Fibroblast of skin of right biceps (primary cell): ENCODE results near the gene DAAM2.
A peak's percentile ranks its signal among the peaks of the same experiment; 100 is the strongest.

ENCODE experiments used
- DNase-seq: peaks from one replicate; pipeline ENCODE4 v3.0.0-alpha.2; 2013

Gene DAAM2

GRCh38 chr6:39912446-39912845, 120.3 kb downstream of the DAAM2 start:
- no peak for DNase-seq

DNA sequence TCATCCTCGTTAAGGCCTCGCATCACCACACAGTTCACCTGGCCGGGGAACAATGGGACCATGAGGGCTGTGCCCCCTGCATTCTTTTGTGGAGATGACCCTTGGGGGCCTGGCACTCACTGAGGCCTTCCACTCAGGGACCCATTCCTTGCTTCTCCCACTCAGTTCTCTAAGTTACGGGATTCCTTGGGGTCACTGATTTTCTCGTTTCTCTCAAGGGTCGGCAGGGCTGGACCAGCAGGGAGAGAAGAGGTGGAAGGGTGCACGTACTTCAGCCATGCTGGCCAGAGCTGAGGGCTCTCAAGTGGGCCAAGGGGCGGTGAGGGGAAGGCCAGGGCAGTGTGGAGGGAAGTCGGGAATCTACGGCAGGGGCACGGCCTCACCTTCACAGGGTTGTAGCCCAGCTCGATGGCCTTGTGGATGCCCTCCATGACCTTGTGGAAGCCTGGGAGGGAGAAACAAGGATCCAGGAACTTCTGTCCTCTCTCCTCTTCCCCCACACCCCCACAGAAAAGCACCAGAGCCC, 121.3 kb downstream of the DAAM2 start:
- DNase-seq = no peak

DNA sequence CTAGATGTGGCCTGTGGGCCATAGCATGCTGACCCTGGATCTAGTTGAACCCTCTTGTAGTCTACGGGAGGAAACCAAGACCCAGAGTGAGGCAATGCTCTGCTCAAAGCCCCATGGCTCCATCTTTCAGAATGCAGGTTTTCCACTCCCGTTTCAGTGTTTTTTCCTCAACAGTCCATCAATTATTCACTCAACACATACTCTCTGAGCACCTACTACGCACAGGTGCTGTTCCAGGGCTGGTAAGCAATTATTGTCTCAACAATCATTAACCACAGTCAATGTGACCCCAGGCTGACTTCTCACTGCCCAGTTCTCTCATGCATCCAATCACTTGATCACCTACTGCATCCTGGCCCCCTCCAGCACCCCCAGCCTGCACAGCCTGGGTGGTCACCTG, 122.1 kb downstream of the DAAM2 start:
- no peak for DNase-seq

- no peak for DNase-seq
Observed at GRCh38 chr6:39915866-39916265, 123.7 kb downstream of the DAAM2 start.

DNA sequence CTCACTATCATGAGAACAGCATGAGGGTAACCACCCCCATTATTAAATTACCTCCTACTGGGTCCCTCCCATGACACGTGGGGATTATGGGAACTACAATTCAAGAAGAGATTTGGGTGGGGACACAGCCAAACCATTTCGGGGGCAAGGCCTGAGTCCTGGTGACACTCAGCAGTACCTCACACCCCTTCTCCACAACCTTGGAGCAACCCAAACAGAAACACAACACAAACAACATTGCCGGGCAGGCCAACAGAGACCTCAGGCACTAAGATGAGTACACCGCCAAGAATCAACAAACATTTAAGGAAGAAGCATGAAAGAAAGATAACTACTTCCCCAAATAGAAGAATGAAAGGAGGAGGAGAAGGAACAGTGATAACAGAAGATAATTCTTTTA, 125.2 kb downstream of the DAAM2 start:
- no peak for DNase-seq

DNA sequence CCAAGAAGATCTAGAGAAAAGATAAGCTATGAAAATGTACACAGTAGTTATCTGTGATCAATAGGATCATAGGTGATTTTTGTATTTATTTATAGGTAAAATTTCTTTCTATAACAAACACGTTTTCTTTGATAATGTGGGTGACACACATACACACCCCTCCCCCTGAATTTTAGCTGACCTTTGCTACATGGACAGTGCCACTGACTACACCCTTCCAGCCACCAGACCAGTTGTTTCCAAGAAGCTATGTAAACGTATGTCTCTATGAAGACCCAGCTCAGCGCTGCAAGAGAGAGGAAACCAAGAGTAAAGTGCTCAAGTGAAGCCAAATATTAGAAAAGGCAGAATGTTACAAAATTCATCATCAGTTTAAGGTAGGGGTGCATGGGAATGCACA, 125.8 kb downstream of the DAAM2 start:
- no peak for DNase-seq

GRCh38 chr6:39918831-39919230, 126.7 kb downstream of the DAAM2 start:
- no peak for DNase-seq

DNA sequence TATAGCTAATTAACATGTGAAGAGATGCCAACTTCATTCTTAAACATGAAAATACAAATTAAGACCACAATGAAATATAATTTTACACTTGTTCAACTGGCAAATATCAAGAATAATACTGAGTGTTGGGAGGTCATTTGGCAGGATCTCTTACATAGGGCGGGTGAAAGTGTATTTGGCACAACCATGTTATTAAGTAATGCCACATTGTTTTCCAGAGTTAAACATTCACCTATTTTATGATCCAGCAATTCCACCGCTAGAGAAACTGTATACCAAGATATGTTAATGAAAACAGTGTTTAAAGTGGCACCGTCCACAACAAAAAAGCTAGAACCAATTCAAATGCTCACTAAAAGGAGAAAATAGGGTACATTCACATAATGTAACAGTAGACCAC, 128.0 kb downstream of the DAAM2 start:
- DNase-seq = no peak

DNA sequence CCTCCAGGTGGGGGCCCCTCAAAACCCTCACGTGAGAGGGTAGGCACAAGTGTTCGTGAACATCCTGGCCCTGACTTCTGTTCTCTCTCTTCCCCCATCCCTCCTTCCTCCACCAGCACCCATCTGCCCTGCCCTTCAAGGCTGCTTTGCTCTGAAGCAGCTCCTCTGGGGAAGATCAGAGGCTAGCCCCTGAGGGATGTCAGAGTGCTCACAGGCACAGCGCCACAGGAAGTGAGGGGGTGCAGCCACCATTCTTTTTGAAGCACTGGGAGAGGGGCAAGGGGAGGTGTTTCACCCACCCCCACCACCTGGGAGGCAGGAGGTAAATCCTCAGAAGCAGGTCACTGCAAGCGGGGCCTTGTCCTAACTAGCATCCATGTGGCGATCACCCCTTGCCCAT, 130.6 kb downstream of the DAAM2 start:
- no peak for DNase-seq

- no peak for DNase-seq
Observed at GRCh38 chr6:39923394-39923793, 131.2 kb downstream of the DAAM2 start.

- DNase-seq = no peak
Observed at GRCh38 chr6:39923861-39924260, 131.7 kb downstream of the DAAM2 start.

DNA sequence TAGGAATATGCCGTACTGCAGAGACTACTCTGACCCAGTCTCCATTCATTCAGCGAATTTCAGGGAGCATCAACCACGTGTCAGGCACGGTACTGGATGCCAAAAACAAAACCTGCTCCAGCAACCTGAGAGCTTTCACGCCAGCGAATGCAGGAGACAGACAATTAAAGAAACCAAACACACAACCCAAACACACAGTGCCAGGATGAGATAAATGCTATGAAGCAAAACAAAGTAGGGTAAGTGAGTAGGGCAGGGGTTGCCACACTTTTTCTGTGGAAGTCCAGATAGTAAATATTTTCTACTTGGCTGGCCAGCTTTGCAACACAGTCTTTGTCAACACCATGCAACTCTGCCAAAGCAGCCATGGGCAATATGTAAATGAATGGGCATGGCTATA, 132.1 kb downstream of the DAAM2 start:
- no peak for DNase-seq

DNA sequence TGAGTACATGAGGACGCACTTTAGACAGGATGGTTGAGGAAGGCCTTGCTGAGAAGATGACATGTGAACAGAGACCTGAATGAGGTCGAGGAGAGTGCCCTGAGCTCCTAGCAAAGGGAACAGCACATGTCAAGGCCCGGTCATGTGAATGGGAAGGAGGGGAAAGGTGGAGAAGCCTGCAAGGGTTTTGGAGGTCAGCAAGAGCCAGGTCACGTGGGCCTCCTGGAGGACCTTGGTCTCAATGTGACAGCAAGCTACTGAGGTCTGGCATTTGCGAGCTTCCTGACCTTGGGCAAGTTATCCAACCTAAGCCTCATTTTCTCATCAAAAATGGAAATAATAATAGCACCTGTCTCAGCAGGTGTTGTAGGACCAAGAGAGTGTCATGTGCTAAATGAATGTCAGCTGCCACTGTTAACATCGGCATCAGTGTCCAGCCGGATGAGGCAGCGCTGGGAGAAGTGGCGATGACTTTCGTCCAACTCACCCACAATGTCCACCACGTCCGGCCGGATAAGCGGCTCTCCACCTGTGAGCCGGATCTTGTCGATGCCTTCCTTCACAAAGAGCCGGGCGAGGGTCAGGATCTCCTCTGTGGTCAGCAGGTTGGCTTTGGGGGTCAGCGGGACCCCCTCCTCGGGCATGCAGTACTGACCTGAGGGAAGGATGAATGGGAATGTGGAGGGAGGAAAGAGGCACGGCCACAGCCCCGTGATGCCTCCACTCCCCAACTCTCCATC, 133.2 kb downstream of the DAAM2 start:
- DNase-seq = no peak

- DNase-seq = no peak
Observed at GRCh38 chr6:39925931-39926290, 133.7 kb downstream of the DAAM2 start.

DNA sequence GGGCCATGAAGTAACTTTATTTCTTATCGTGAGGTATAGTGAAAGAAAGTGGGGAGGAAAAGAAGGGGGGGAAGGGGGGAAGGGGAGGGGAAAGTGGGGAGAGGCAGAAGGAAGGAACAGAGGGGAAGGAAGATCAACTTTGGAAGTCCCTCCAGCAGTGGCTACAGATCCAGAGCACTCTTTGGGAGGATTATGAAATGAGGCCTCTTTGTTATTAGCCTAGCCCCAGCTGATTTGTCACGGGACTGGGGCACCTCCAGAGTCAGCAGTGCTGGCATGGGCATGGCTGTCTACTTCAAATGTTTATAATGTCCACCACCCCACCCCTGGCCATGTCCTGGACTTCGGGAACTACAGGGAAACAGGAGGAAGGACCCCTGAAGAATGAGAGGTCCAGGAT, 134.5 kb downstream of the DAAM2 start:
- no peak for DNase-seq

DNA sequence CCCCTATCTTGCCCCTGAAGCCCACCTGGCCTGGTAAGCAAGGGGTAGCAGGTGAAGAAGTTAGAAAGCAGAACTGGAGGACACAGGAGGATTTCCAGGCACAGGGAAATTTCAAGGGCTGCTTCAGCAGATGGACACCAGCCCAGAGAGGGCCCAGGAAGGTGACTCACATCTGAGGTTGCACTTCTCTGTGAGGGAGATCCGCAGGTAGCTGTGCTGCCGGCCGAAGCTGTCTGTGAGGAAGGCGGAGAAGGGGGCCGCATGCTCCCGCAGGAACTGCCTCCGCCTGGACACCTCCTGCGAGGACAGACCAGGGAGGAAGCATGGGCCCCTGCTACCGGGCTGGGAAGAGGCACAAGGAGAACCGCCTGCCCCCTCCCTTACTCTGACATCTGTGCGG, 135.0 kb downstream of the DAAM2 start:
- DNase-seq = peak; percentile 31

GRCh38 chr6:39929039-39929732, 137.0 kb downstream of the DAAM2 start:
- DNase-seq = peak; percentile 36

DNA sequence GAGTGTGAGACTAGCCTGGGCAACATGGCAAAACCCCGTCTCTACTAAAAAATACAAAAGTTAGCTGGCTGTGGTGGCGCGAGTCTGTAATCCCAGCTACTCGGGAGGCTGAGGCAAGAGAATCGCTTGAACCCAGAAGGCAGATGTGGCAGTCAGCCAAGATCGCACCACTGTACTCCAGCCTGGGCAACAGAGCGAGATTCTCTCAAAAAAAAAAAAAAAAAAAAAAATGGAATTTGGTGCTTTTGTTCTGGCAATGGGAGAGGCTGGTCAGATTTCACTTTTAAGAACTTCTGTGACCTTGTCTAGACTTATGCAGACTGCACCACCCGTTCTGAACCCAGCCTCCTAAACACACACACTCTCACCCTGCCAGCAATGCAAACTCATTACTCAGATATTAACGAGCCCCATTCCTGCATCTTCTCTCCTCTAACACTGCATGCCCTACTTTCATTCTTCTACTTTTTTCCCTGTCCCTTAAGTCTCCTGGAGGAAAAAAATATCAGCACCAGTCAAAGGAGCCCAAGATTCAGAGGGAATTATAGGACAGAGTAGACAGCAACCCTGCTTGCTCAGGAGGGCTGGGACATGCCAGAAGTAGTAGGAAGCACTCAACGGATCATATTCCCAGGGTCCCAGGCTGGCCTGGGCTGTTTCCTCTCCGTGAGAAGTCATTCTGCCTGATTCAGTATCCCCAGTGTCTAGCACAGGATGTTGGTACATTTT, 137.7 kb downstream of the DAAM2 start:
- peak; percentile 14 for DNase-seq

GRCh38 chr6:39930540-39930939, 138.4 kb downstream of the DAAM2 start:
- DNase-seq = no peak

DNA sequence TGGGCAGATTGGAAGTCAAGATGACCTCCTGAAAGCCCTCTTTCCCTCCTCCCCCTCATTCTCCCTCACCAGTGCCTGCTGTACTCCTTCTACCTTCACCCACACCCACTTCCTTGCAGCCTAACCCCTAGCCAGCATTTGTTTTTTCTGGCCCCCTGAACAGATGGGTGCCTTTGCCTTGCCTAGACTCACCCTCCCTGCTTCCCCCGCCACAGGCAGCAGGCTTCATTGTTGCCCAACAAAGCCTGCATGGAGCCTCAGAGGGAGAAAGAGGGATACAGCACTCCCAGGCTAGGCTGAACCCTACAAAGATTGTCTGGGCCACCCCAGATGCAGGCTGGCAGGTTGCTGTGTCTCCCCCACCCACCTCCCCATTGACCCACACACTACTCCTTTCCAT, 139.4 kb downstream of the DAAM2 start:
- DNase-seq = no peak

GRCh38 chr6:39932386-39932910, 140.3 kb downstream of the DAAM2 start:
- DNase-seq = no peak

- DNase-seq = no peak
Observed at GRCh38 chr6:39933669-39934130, 141.5 kb downstream of the DAAM2 start.

DNA sequence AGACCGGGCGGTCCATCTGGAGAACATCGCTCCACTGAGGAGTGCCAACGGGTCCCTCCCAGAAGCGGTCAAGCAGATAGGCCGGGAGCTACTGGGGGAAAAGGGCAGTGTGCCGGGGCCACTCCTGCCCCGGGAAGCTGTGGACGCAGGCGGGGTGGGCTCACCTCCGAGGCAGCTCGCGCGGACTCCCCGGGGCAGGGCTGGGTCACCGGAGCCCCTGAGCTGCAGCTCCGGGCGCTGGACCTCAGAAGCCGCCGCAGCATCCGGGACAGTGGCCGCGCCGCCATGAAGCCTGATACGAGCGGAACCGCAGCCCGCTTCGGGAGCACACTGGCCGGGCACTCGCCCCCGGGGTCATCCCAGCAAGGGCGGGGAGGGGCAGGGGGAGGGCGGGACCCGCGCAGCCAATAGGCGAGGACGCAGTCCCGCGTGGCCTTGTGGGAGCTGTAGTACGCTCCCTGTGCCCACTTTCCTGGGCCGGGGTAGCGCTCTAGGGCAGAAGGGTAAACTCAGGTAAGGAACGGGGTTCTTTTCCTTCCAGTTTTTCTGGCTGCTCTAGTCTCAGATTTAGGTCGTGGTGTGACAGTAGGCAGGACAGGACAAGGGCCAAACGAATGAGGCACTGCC, 142.1 kb downstream of the DAAM2 start, which contains the start of gene MOCS1:
TSS of gene MOCS1 (minus strand) at position 332 of the 627 bp plus-strand sequence. CDS start at position 287, 45 bp downstream.
- DNase-seq = peak; percentile 59
